MV-4-11 (cell line): ENCODE results near the gene ZNF28.
"Not testable (repeated sequence)": the region's sequence is repeated elsewhere in the genome, so short reads cannot be mapped to it uniquely, and the experiment has no call there.

Experiments
- DNase-seq: peaks from one replicate; lab custom pipeline; 2025; lab: John Stamatoyannopoulos, UW

The ZNF28 gene

GRCh38 chr19:52778811-52779210 lies 42.6 kb downstream of the ZNF28 start:
- DNase-seq = no peak

- not testable (repeated sequence) for DNase-seq
Observed at GRCh38 chr19:52756447-52756846, 65.0 kb downstream of the ZNF28 start.

GRCh38 chr19:52749780-52750179 lies 71.7 kb downstream of the ZNF28 start:
- peak; percentile 21 for DNase-seq

- DNase-seq = peak; percentile 35
Observed at GRCh38 chr19:52748336-52748950, 73.0 kb downstream of the ZNF28 start.
